Right lobe of liver (tissue), 4 donors: ENCODE measurements around the gene ZFP92.

ENCODE experiments used
- CTCF ChIP-seq, 4 donors: fragments of 200-600 bp in 3 of 4; fragments of 450-650 bp in 1 of 4; IDR thresholded peaks; one replicate each; pipeline versions ENCODE4 v1.5.1 to v1.8.0; 2016 to 2022; ENCODE audit warnings: antibody characterized with exemption in 4 of 4, mild to moderate bottlenecking in 2 of 4
- POLR2A ChIP-seq: fragments of 450-650 bp; IDR thresholded peaks from one replicate; pipeline ENCODE4 v1.6.1; 2017; ENCODE audit warnings: antibody characterized with exemption, mild to moderate bottlenecking
- donor health status: DM: no; HTN: no; CAD: no.
- donor health status: DM: no; HTN: no; CAD: no.
- donor health status: DM: no; HTN: yes; CAD: no.

GRCh38 chrX:153454901-153455550, 43.8 kb downstream of the ZFP92 start:
- TF ChIP-seq CTCF (IDR thresholded peaks at IDR 0.05): no peak
- TF ChIP-seq POLR2A: no peak
